Hepatocyte (in vitro differentiated cells): ENCODE measurements around the gene SPRYD3.

ENCODE experiments used
- EZH2phosphoT487 ChIP-seq: fragments of 200-600 bp; sonication (generic); IDR thresholded peaks from one replicate; pipeline ENCODE4 v1.6.1; 2018; ENCODE audit warnings: antibody characterized with exemption, mild to moderate bottlenecking, low read depth, moderate library complexity; ENCODE audit not compliant: unreplicated experiment, severe bottlenecking
- TF ChIP-seq, protein P1 (sequence below): fragments of 200-600 bp; sonication (generic); IDR thresholded peaks from 2 replicates; pipeline ENCODE4 v1.5.1; 2016; ENCODE audit warnings: antibody characterized with exemption, mild to moderate bottlenecking; ENCODE audit not compliant: poor library complexity

DNA sequence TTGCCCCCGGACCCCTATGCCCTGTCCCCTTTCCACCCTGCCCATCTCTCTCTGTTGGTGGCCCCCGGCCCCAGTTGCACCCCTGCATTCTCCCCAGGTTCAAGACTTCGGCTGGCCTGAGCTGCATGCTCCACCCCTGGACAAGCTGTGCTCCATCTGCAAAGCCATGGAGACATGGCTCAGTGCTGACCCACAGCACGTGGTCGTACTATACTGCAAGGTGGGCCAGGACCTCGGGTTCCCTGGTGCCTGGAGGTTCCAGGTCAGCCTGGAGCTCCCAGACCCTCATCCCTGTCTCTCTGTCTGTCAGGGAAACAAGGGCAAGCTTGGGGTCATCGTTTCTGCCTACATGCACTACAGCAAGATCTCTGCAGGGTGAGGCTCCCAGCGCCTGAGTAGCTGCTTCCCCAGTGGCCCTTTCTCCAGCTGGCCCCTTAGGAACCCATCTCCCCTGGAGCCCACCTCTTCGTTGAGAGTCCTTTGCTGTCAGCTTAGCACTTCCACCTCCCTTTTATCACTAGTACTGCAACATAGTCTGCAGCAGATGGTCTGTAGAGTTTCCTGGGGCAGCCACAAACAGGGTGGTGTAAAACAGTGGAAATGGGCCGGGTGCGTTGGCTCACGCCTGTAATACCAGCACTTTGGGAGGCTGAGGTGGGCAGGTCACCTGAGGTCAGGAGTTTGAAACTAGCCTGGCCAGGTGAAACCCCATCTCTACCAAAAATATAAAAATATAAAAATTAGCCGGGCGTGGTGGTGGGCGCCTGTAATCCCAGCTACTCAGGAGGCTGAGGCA, 23.5 kb downstream of the SPRYD3 start:
- TF ChIP-seq, protein P1, sequence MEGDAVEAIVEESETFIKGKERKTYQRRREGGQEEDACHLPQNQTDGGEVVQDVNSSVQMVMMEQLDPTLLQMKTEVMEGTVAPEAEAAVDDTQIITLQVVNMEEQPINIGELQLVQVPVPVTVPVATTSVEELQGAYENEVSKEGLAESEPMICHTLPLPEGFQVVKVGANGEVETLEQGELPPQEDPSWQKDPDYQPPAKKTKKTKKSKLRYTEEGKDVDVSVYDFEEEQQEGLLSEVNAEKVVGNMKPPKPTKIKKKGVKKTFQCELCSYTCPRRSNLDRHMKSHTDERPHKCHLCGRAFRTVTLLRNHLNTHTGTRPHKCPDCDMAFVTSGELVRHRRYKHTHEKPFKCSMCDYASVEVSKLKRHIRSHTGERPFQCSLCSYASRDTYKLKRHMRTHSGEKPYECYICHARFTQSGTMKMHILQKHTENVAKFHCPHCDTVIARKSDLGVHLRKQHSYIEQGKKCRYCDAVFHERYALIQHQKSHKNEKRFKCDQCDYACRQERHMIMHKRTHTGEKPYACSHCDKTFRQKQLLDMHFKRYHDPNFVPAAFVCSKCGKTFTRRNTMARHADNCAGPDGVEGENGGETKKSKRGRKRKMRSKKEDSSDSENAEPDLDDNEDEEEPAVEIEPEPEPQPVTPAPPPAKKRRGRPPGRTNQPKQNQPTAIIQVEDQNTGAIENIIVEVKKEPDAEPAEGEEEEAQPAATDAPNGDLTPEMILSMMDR: no peak
- no peak for TF ChIP-seq EZH2phosphoT487
